Testis (tissue), 2 donors: ENCODE measurements around the gene EPHB4.

ENCODE experiments used
- CTCF ChIP-seq, 3 experiments: fragments of 450-650 bp in 2 of 3; fragments of 200-600 bp in 1 of 3; sonication (generic) in 1 of 3; IDR thresholded peaks; one replicate each; pipeline ENCODE4 v1.5.1; 2016 to 2019; ENCODE audit warnings: antibody characterized with exemption in 3 of 3, mild to moderate bottlenecking in 2 of 3, moderate library complexity in 1 of 3
- POLR2A ChIP-seq: fragments of 450-650 bp; IDR thresholded peaks from one replicate; pipeline ENCODE4 v1.6.1; 2017; ENCODE audit warnings: antibody characterized with exemption, mild to moderate bottlenecking, moderate library complexity

- TF ChIP-seq CTCF (IDR thresholded peaks at IDR 0.05) (no peak), POLR2A (no peak)
Measured at GRCh38 chr7:100779359-100779758, 48.0 kb downstream of the EPHB4 start.
